Vagina (tissue), 2 donors: ENCODE results near the gene FGD4.

Experiments used
- CTCF ChIP-seq, 3 experiments: fragments of 450-650 bp in 2 of 3; fragments of 200-600 bp in 1 of 3; sonication (generic) in 1 of 3; IDR thresholded peaks; one replicate each; pipeline ENCODE4 v1.5.1; 2017 to 2019; ENCODE audit warnings: antibody characterized with exemption in 3 of 3, mild to moderate bottlenecking in 2 of 3, moderate library complexity in 2 of 3
- POLR2AphosphoS5 ChIP-seq, 2 donors: sonication (generic); formaldehyde crosslinking; IDR thresholded peaks; one replicate each; pipeline ENCODE4 v1.9.0; 2017; ENCODE audit warnings: antibody characterized with exemption in 2 of 2, mild to moderate bottlenecking in 2 of 2, low read depth in 1 of 2; ENCODE audit not compliant: insufficient read depth in 1 of 2

DNA sequence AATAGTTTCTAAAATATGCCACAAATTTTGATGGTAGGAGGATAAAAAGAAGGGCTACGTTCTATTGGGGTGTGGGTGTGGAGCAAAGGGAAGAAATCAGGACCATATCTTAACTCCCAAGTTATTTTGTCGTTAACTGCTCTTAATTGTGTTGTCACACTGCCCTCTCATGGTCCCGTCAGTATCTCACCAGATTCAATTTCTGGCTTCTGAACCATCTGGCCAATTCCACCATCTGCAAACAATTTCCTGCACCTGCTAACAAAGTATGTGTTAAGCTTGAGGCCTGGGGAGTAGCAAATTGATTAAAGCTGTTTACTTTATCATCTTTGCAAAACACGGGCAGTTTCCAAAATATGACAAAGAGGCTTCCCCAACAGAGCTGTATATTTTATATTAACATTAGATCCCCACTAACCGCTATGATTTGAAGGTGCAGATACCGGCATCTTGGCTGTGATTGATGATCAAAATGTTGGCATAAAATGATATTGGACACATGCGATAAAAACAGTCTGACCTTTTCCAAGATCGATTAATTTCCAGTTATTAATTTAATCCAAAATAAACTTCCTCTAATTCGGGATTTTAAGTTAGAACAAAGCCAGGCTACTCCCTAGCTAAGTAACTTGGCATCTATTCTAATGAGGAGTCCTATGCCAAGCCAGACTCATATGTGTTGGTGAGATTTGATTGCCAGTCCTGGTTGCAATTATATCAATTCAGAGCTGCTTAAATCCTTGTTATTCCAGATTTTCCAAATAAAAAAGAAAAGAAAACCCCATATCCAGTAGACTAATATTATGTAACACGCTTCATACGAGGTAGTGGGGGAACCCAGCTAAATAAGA, 272.8 kb downstream of the FGD4 start:
- TF ChIP-seq CTCF (IDR thresholded peaks at IDR 0.05): peak in 2 of 3 experiments; percentile 43 to 50
- no peak for TF ChIP-seq POLR2AphosphoS5 (IDR thresholded peaks at IDR 0.05; ENCODE audit: insufficient read depth in 1 of 2, low read depth in 1 of 2)
